B cell (primary cell): ENCODE results near the gene PGK2.
"Not testable (repeated sequence)": the region's sequence is repeated elsewhere in the genome, so short reads cannot be mapped to it uniquely, and the experiment has no call there.

Experiments used
- CTCF ChIP-seq: fragments of 200-600 bp; IDR thresholded peaks from one replicate; pipeline ENCODE4 v1.8.0; 2022; ENCODE audit warnings: antibody characterized with exemption, mild to moderate bottlenecking
- EZH2 ChIP-seq: IDR thresholded peaks from 2 replicates; pipeline ENCODE4 v1.6.1; 2012; ENCODE audit warnings: borderline replicate concordance, low read depth, mild to moderate bottlenecking, moderate library complexity, low read length; ENCODE audit not compliant: insufficient read depth, poor library complexity, severe bottlenecking

DNA sequence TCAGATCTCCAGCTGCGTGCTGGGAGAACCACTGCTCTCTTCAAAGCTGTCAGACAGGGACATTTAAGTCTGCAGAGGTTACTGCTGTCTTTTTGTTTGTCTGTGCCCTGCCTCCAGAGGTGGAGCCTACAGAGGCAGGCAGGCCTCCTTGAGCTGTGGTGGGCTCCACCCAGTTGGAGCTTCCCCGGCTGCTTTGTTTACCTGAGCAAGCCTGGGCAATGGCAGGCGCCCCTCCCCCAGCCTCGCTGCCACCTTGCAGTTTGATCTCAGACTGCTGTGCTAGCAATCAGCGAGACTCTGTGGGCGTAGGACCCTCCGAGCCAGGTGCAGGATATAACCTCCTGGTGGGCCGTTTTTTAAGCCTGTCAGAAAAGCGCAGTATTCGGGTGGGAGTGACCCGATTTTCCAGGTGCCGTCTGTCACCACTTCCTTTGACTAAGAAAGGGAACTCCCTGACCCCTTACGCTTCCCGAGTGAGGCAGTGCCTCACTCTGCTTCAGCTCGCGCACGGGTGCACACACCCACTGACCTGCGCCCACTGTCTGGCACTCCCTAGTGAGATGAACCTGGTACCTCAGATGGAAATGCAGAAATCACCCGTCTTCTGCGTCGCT is 9.9 kb upstream of the PGK2 start:
- TF ChIP-seq CTCF, EZH2: not testable (repeated sequence)
